Omental fat pad (tissue), 4 donors: ENCODE data around the gene METTL9. TPM values are rescaled to one million over a fixed set of nuclear protein-coding genes. Genes with fewer than 3 reads are reported as not detected.
"Not testable (repeated sequence)": the region's sequence is repeated elsewhere in the genome, so short reads cannot be mapped to it uniquely, and the experiment has no call there.

Experiments used
- ATAC-seq: fragments of 150-250 bp; one replicate; pipeline ENCODE4 v1.9.1; 2016; ENCODE audit warnings: mild to moderate bottlenecking, moderate library complexity; ENCODE audit not compliant: low FRiP score
- DNase-seq: peaks from one replicate; pipeline ENCODE4 v3.0.0-alpha.2; 2019; ENCODE audit warnings: low spot score
- total RNA-seq, 4 donors: library from RNA; depleted of rRNA; stranded (reverse); fragments of >200 nt; gene quantifications; one replicate each; pipeline ENCODE4 v1.1.0, GENCODE V29; 2016
- TF ChIP-seq, protein P1 (sequence below), 3 donors: fragments of 450-650 bp; IDR thresholded peaks; one replicate each; pipeline ENCODE4 v1.5.1; 2016 to 2017; ENCODE audit warnings: antibody characterized with exemption in 3 of 3, mild to moderate bottlenecking in 3 of 3, moderate library complexity in 2 of 3

METTL9 gene
- total RNA-seq, 4 donors from 2014 or later: 98.9 to 195 (median 114) TPM

DNA sequence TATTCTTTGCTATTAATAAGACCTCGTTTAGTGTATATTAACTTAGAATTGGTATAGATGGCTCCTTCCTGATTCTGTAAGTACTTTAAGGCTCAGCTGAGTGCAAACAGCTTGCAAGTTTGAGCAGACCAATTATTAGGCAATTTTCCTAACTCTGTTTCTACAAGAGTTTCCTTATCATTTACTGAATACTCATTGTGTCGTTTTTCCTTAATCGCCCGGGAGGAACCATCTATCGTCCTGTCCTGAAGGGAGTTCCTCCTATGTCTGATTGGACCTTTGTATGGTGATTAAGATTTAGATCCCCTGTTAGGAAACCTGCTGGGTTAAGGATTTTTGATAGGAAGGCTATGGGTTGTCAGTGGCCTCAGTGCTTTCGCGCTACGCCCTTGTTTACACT is 32.0 kb downstream of the METTL9 start:
- not testable (repeated sequence) for ATAC-seq, DNase-seq

DNA sequence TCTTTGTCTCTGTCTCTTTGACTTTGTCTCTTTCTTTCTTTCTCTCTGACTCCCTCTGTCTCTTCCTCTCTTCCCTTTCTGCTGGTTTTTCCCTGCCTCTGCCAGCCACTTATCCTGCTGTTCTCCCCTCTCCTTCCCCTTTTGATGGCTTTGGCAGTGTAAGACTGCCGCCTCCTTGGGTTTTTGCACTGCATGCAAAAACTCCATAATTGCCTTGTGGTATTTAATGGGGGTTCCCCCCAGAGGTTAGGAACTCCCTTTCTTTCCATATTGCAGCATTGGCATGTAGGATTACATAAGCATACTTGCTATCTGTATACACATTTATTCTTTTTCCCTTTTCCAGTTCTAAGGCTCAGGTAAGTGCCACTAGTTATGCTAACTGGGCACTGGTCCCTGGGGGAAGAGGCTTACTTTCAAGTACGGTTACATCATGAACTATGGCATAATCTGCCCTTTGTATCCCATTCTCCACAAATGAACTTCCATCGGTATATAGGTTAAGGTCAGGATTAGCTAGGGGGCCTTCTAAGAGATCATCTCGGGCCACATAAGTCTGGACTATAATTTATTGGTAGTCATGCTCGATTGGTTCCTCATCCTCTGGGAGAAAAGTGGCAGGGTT is 32.7 kb downstream of the METTL9 start:
- not testable (repeated sequence) for ATAC-seq, DNase-seq

DNA sequence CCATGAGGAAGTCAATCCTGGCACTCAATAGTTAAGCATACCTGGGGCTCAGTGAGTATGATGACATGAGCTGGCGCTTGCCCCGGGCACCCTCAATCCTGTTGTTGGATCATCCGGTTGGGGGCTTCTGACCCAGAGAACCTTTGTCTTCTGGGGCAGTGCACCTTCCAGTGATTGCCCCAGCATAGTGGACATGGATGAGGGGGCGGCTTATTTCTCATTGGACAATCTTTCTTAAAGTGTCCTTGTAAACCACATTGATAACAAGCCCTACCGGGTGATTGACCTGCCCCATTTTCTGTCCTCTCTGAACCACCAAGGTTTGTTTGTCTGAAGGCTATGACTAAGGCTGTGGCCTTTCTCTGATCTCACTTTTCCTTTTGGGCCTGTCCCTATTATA is 34.8 kb downstream of the METTL9 start:
- DNase-seq: no peak
- ATAC-seq: no peak
- TF ChIP-seq, protein P1, sequence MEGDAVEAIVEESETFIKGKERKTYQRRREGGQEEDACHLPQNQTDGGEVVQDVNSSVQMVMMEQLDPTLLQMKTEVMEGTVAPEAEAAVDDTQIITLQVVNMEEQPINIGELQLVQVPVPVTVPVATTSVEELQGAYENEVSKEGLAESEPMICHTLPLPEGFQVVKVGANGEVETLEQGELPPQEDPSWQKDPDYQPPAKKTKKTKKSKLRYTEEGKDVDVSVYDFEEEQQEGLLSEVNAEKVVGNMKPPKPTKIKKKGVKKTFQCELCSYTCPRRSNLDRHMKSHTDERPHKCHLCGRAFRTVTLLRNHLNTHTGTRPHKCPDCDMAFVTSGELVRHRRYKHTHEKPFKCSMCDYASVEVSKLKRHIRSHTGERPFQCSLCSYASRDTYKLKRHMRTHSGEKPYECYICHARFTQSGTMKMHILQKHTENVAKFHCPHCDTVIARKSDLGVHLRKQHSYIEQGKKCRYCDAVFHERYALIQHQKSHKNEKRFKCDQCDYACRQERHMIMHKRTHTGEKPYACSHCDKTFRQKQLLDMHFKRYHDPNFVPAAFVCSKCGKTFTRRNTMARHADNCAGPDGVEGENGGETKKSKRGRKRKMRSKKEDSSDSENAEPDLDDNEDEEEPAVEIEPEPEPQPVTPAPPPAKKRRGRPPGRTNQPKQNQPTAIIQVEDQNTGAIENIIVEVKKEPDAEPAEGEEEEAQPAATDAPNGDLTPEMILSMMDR (IDR thresholded peaks at IDR 0.05): no peak

DNA sequence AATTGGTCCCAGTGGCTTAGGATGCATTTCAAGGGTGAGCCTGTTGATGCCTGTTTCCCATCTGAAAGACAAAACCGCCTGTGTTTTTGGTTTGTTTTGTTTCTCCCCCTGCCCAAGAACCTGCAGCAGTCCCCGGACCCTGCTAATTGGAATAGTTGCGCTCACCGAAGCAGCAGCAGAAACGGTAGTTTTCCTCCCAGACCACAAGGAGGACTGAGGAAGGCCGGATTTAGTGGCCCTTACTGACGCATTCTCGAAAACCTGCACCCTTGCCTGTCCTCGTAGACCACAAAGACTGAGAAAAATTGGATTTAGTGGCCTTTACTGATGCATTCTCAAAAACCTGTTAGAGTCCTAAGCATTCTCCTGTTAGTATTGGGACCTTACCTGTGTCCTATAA is 36.3 kb downstream of the METTL9 start:
- ATAC-seq, DNase-seq: not testable (repeated sequence)

DNA sequence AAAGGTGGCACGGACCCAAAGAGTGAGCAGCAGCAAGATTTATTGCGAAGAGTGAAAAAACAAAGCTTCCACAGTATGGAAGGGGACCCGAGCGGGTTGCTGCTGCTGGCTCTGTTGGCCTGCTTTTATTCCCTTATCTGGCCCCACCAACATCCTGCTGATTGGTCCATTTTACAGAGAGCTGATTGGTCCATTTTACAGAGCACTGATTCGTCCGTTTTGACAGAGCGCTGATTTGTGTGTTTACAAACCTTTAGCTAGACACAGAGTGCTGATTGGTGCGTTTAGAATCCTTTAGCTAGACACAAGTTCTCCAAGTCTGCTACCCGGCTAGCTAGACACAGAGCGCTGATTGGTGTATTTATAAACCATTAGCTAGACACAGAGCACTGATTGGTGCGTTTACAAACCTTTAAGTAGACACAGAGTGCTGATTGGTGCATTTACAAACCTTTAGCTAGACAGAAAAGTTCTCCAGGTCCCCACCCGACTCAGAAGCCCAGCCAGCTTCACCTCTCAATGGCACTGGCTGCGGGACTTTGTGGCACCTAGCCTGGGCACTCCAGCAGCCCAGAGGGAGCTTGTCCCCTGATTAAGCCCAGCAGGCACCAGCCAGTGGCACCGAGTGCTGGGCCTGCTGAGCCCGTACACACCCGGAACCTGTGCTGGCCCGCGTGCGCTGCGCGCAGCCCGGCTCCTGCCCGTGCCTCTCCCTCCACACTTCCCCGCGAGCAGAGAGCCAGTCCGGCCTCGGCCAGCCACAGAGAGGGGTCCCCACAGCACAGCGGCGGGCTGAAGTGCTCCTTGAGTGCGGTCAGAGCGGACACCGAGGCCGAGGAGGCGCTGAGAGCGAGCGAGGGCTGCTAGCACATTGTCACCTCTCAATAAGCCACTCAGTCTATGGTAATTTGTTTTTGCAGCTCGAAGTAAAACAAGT is 37.9 kb downstream of the METTL9 start:
- ATAC-seq: peak; percentile 44
- TF ChIP-seq, protein P1 (IDR thresholded peaks at IDR 0.05): no peak
- DNase-seq: no peak

DNA sequence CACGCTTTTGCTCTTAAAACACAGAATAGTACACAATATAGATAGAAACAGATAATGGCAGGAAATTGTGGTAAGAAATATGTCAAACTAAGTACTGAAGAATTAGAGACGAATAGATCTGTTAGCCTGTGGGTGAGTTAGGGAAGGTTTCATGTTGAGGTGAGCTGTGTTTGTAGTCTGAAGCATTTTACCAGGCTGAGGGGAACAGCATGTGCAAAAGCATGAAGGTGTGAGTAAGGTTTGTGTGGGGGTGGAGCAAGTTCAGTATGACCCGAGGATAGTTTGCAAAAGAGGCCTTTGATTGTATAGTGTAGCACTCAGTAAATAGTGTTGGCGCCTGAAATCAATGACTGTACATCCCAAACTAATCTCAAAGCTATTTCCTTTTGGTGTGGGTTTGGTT is 39.2 kb downstream of the METTL9 start:
- DNase-seq (no peak), ATAC-seq (no peak)
- TF ChIP-seq, protein P1 (IDR thresholded peaks at IDR 0.05): no peak

DNA sequence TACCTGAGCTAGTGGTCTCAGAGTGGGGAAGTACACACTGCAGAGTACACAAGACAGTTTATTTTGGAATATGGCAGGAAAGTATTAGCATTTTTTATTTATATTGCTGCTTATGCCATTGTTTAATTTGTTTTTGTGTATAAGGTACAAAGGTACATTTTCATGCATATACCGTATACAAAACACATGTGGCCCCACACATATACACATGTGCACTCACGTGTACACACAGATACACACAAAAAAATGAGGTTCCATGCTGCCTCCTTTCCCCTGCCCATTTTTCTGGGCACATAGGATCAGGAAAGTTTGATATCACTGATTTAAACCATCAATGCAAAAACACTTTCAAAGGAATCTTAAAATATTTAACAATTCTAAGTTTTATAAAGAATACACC is 40.1 kb downstream of the METTL9 start:
- ATAC-seq (no peak), DNase-seq (no peak)
- TF ChIP-seq, protein P1 (IDR thresholded peaks at IDR 0.05): no peak

DNA sequence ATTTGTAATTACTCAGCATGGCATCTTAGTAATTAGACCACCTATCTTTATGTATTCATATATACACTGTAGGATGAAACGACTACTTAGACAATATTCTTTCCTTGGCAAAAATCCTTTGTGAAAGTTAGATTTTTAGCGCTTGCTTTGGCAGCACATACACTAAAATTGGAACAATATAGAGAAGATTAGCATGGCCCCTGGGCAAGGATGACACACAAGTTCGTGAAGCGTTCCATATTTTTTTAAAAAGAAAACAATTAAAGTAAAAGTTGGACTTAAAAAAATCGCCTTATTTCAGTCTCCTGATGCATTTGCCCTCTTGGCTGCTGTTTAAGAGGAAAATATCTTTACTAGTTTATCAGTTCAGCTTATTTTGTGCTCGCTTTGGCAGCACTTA is 42.5 kb downstream of the METTL9 start:
- DNase-seq: no peak
- ATAC-seq: no peak
- TF ChIP-seq, protein P1 (IDR thresholded peaks at IDR 0.05): no peak
